Astrocyte of the spinal cord (primary cell): Measurements from ENCODE around the gene TRAF7.

Experiments
- DNase-seq: peaks from one replicate; pipeline ENCODE4 v3.0.0; 2011; ENCODE audit warnings: low read depth, low spot score
- H3K4me3 ChIP-seq: 2 replicates; pipeline ENCODE4 v1.5.1; 2011; ENCODE audit warnings: low read depth, mild to moderate bottlenecking, low read length, moderate library complexity
- in situ Hi-C: cut with HindIII; loops from 2 replicates; pipeline ENCODE4 v1.10.0; 2017; ENCODE audit warnings: low sequenced_read_pairs
- TF ChIP-seq, protein P1 (sequence below): IDR thresholded peaks from 2 replicates; pipeline ENCODE4 v1.5.1; 2012; ENCODE audit warnings: low read depth, mild to moderate bottlenecking, low read length, inconsistent platforms

TRAF7 gene

DNA sequence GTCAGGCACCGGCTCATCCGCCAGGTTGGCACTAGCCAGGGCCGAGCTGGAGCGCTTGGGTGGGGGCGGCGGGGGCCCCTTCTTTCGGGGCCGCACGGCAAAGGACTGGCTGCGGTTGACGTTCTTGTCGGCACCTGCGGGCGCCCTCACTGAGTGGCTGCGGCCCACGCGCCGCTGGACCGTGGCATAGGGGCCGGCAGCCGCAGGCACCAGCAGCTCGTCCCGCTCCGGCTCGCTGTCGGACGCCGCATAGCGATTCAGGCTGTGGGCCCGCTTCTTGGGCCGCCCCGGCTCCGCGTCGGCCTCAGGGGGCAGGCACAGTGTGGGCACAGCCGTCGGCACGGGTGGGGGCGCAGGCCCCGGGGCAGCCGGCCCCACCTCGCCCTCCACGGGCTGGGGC, 24.9 kb downstream of the TRAF7 start:
- in situ Hi-C loops = no loop called here
- DNase-seq = no peak
- H3K4me3 ChIP-seq = no peak overlapping the region
- TF ChIP-seq, protein P1, sequence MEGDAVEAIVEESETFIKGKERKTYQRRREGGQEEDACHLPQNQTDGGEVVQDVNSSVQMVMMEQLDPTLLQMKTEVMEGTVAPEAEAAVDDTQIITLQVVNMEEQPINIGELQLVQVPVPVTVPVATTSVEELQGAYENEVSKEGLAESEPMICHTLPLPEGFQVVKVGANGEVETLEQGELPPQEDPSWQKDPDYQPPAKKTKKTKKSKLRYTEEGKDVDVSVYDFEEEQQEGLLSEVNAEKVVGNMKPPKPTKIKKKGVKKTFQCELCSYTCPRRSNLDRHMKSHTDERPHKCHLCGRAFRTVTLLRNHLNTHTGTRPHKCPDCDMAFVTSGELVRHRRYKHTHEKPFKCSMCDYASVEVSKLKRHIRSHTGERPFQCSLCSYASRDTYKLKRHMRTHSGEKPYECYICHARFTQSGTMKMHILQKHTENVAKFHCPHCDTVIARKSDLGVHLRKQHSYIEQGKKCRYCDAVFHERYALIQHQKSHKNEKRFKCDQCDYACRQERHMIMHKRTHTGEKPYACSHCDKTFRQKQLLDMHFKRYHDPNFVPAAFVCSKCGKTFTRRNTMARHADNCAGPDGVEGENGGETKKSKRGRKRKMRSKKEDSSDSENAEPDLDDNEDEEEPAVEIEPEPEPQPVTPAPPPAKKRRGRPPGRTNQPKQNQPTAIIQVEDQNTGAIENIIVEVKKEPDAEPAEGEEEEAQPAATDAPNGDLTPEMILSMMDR = no peak

DNA sequence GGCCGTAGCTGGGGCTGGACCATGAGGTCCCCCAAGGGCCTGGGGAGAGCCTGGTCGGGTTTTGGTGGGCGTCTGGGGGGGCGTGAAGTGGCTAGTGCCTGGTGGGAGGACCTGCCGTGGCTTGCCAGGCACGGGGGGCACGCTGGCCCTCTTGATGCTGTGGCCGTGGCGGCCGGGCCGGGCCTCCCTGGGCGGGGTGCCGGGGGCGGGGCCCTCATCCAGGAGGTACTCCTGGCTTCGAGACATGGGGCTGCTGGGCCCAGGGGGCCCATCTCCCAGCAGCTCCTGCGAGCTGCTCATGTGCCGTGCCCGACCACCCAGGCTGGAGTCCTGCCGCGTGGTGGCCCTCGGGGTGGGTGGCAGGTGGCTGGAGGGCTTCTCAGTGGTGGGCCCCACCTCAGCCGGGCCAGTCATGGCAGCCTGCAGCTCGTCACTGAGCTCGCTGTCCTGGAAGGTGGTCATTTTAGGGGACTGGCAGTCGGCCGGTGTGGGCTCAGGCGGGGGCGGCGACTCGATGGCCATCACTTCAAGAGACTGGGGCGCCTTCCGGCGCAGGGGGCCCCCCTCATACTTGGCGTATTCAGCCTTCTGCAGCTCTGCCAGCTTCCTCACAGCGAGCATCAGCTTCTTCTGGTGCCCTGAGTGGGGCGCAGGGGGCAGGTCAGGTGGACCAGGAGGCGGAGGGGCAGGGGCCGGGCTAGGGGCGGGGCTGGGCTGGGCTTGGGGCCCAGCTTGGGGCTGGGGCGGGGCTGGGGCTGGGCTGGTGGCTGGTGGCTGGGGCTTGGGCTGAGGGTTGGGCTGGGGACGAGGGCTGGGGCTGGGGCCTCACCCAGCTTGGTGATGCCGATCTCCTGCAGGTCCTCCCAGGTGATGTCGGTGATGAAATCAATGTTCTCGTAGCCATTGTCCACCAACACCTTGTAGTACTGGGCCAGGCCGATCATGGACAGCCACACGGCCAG, 25.7 kb downstream of the TRAF7 start:
- no peak for DNase-seq
- H3K4me3 ChIP-seq = no peak overlapping the region
- in situ Hi-C loops = no loop called here
- TF ChIP-seq, protein P1 = no peak

DNA sequence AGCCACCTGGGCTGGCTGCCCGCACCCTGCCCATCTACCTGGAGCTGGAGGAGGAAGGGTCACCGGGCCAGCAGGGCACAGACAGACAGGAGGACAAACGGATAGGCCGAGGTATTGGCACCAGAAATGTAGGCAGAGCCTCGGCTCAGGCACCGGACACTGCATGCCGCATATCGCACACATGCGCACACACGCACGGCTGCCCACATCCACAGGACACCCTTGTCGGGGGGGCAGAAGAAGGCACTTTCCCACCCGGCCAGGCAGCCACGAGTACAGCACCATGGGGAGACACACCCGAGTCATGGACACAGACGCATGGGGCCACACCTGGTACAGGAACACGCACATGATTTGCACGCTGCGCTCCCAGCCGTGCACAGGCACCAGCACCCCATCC, 26.4 kb downstream of the TRAF7 start:
- in situ Hi-C loops = no loop called here
- no peak for DNase-seq
- no peak overlapping the region for H3K4me3 ChIP-seq
- TF ChIP-seq, protein P1 = no peak

DNA sequence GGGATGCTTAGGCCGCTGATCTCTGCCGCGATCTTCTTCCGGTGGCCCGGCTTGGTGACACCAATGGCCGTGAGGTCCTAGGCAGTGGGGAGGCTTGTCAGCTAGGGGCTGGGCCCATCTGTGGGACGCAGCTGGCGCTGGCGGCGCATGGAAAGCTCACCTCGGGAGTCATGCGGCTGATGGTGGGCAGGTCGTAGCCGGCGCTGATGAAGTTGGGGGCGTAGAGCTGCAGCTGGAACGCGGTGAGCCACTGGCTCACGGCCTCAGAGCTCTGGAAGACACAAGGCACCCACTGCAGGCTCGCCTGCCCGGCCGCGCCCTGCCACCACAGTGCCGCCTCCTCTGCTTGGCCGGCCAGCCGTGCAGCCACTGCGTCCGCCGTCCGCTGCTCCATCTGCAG, 28.1 kb downstream of the TRAF7 start:
- no peak overlapping the region for H3K4me3 ChIP-seq
- TF ChIP-seq, protein P1 = no peak
- in situ Hi-C loops = no loop called here
- DNase-seq = no peak

DNA sequence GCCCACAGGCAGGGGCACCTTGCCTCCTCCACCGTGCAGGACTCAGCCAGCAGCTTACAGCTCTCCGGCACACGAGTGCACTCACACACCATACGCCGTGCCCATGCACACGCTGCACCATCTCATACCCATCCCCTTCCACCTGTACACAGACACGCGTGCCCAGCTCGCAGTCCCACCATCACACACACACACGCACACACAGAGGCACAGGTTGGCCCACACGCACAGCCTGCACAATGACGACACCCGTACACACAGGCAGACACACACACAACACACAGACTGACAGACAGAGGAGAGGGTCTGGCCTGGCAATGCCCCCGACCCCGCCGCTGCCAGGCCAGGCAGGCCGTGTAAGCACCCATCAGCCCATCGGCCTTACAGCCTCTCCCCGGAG, 28.8 kb downstream of the TRAF7 start:
- DNase-seq = no peak
- H3K4me3 ChIP-seq = no peak overlapping the region
- in situ Hi-C loops = no loop called here
- TF ChIP-seq, protein P1 = no peak

DNA sequence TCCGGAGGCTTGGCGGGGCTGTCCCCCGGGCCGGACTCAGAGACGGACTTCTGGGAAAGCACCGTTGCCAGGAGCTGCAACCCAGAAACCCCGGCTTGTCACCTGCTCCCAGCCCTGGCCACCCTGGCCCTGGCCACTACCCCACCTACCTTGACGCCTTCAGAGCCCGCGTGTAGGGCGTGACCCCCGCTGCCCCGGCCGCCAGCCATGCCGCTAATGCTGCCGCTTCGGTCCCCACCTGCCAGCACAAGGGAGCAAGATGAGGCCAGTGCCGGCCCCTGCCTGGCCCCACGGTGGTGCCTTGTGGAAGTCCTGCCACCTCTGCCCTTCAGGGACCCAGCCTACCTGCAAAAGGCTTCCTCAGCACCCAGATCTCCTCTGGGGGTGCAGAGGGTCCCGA, 29.4 kb downstream of the TRAF7 start:
- no peak for DNase-seq
- in situ Hi-C loops = no loop called here
- no peak overlapping the region for H3K4me3 ChIP-seq
- TF ChIP-seq, protein P1 = no peak
